GM12891 (cell line): ENCODE measurements around the gene IP6K2.

Experiments
- POLR2AphosphoS5 ChIP-seq: IDR thresholded peaks from 2 replicates; pipeline ENCODE4 v1.6.1; 2011; ENCODE audit warnings: low read depth, low read length, control low read depth
- SPI1 ChIP-seq: IDR thresholded peaks from 2 replicates; pipeline ENCODE4 v1.6.1; 2011; ENCODE audit warnings: low read depth, low read length, control low read depth

GRCh38 chr3:48674505-48674904, 42.5 kb downstream of the IP6K2 start:
- no peak for TF ChIP-seq SPI1
- TF ChIP-seq POLR2AphosphoS5: no peak
